K562 (cell line): ENCODE data around the gene GJA9. TPM values are rescaled to one million over a fixed set of nuclear protein-coding genes. Genes with fewer than 3 reads are reported as not detected.

Experiments used
- BRF1 ChIP-seq: IDR thresholded peaks from 3 replicates; pipeline ENCODE4 v1.6.1; 2011; ENCODE audit warnings: borderline replicate concordance, mild to moderate bottlenecking; ENCODE audit not compliant: insufficient read length; ENCODE audit errors: extremely low read depth
- E4F1 ChIP-seq: fragments of 250-450 bp; sonication (Bioruptor Pico); IDR thresholded peaks from 2 replicates; pipeline ENCODE4 v1.5.0; 2021; ENCODE audit warnings: mild to moderate bottlenecking, borderline replicate concordance
- ELF2 ChIP-seq: fragments of 250-450 bp; sonication (Bioruptor Pico); IDR thresholded peaks from 2 replicates; pipeline ENCODE4 v1.5.0; 2021; ENCODE audit warnings: mild to moderate bottlenecking
- HNRNPK ChIP-seq: fragments of 200-400 bp; formaldehyde crosslinking; IDR thresholded peaks from one replicate; pipeline ENCODE4 v1.6.1; 2018; ENCODE audit warnings: mild to moderate bottlenecking, low read depth, low read length; ENCODE audit not compliant: poor library complexity, severe bottlenecking
- KAT8 ChIP-seq: fragments of 450-650 bp; IDR thresholded peaks from 2 replicates; pipeline ENCODE4 v1.6.1; 2016; ENCODE audit warnings: low read depth, mild to moderate bottlenecking
- MBD1 ChIP-seq: fragments of 250-450 bp; sonication (Bioruptor Pico); IDR thresholded peaks from 2 replicates; pipeline ENCODE4 v1.8.0; 2022; ENCODE audit warnings: inconsistent platforms
- MTA2 ChIP-seq: fragments of 450-650 bp; IDR thresholded peaks from 2 replicates; pipeline ENCODE4 v1.6.1; 2016; ENCODE audit warnings: low read depth
- NCOA2 ChIP-seq, 2 experiments: fragments of 450-650 bp; IDR thresholded peaks; 2 replicates each; pipeline ENCODE4 v1.6.1; 2018; ENCODE audit warnings: mild to moderate bottlenecking in 2 of 2, moderate library complexity in 1 of 2; ENCODE audit not compliant: partially characterized antibody in 2 of 2
- NCOR1 ChIP-seq: fragments of 450-650 bp; IDR thresholded peaks from 2 replicates; pipeline ENCODE4 v1.6.1; 2016; ENCODE audit warnings: mild to moderate bottlenecking, moderate library complexity
- NRF1 ChIP-seq, 2 experiments: fragments of 450-650 bp; IDR thresholded peaks in 1 of 2; conservative IDR thresholded peaks in 1 of 2; 2 replicates each; pipeline ENCODE4 v1.6.1; 2014; ENCODE audit warnings: mild to moderate bottlenecking in 2 of 2
- RB1 ChIP-seq: fragments of 450-650 bp; IDR thresholded peaks from 2 replicates; pipeline ENCODE4 v1.6.1; 2017; ENCODE audit warnings: low read depth, mild to moderate bottlenecking
- STAT6 ChIP-seq: sonication (generic); formaldehyde crosslinking; IDR thresholded peaks from 2 replicates; pipeline ENCODE4 v1.8.1; 2023; ENCODE audit warnings: mild to moderate bottlenecking, missing genetic modification reagents
- VEZF1 ChIP-seq: fragments of 200-800 bp; sonication (Bioruptor generic); IDR thresholded peaks from 2 replicates; pipeline ENCODE4 v1.6.1; 2017; ENCODE audit warnings: missing genetic modification characterization, missing compliant biosample characterization
- XRCC3 ChIP-seq: fragments of 450-650 bp; IDR thresholded peaks from 2 replicates; pipeline ENCODE4 v1.6.1; 2017; ENCODE audit warnings: mild to moderate bottlenecking, moderate library complexity
- ZEB2 ChIP-seq: fragments of 450-650 bp; IDR thresholded peaks from 2 replicates; pipeline ENCODE4 v1.6.1; 2016
- ZFP1 ChIP-seq: fragments of 450-650 bp; formaldehyde crosslinking; IDR thresholded peaks from 2 replicates; pipeline ENCODE4 v1.4.0; 2020; ENCODE audit warnings: mild to moderate bottlenecking, mixed read lengths
- ZNF146 ChIP-seq: IDR thresholded peaks from one replicate; pipeline ENCODE4 v1.6.1; 2018; ENCODE audit warnings: missing compliant biosample characterization; ENCODE audit not compliant: unreplicated experiment
- ZNF589 ChIP-seq: fragments of 200-800 bp; sonication (Bioruptor generic); IDR thresholded peaks from 2 replicates; pipeline ENCODE4 v1.6.1; 2016; ENCODE audit warnings: low read depth, missing genetic modification characterization, missing compliant biosample characterization
- polyA plus RNA-seq, 8 experiments: library from polyadenylated mRNA; depleted of rRNA in 4 of 8; stranded (reverse) in 5 of 8; unstranded in 3 of 8; fragments of >200 nt; fragmentation: Nextera tagmentation in 2 of 8; fragmentation: Illumina TruSeq in 1 of 8; extraction: Ambion mirVana in 2 of 8; extraction: Trizol in 1 of 8; gene quantifications; 2 replicates each; pipeline versions ENCODE4 v1.2.1 to v1.2.3, GENCODE V29; 2011 to 2014; ENCODE audit warnings: inconsistent platforms in 1 of 8, missing spikeins in 1 of 8
- total RNA-seq, 7 experiments: library from RNA; depleted of rRNA in 6 of 7; stranded (reverse); fragments of >200 nt in 6 of 7; fragmentation: Illumina TruSeq in 2 of 7; extraction: Trizol in 2 of 7; gene quantifications; 2 replicates each; pipeline versions ENCODE4 v1.2.1 to v1.2.3, GENCODE V29; 2011 to 2021; ENCODE audit warnings: low replicate concordance in 1 of 7
- TF ChIP-seq, protein P1 (sequence below): sonication (generic); formaldehyde crosslinking; IDR thresholded peaks from 2 replicates; pipeline ENCODE4 v1.8.0; 2022; ENCODE audit warnings: mild to moderate bottlenecking, missing genetic modification reagents

GJA9 gene
- total and polyA plus RNA-seq, 9 of the 15 experiments (the other 6 are each of a cell fraction or from before 2014, with no cell fraction given): not detected

- TF ChIP-seq E4F1 (CRISPR knock-in tag) (no peak), HNRNPK (no peak), ZNF589 (CRISPR knock-in tag) (no peak), ZNF146 (no peak), MTA2 (peak; percentile 94), BRF1 (no peak), XRCC3 (no peak), ELF2 (CRISPR knock-in tag) (no peak), NCOR1 (peak; percentile 98), RB1 (no peak), VEZF1 (peak; percentile 71), NCOA2 (IDR thresholded peaks at IDR 0.05; ENCODE audit: partially characterized antibody in 2 of 2) (no peak), ZFP1 (CRISPR knock-in tag) (no peak), NRF1 (conservative IDR thresholded peaks at IDR 0.05 in 1 of 2, IDR thresholded peaks at IDR 0.05 in 1 of 2) (no peak), ZEB2 (peak; percentile 85), STAT6 (no peak), MBD1 (CRISPR knock-in tag) (no peak), KAT8 (no peak)
- TF ChIP-seq, protein P1, sequence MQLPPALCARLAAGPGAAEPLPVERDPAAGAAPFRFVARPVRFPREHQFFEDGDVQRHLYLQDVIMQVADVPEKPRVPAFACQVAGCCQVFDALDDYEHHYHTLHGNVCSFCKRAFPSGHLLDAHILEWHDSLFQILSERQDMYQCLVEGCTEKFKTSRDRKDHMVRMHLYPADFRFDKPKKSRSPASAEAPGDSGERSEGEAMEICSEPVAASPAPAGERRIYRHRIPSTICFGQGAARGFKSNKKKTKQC: no peak
These were observed 34.1 kb upstream of the GJA9 start (continued) for GRCh38 chr1:38915352-38915948.
